SU-DHL-6 (cell line): ENCODE measurements around the gene BBX.

Experiments
- CTCF ChIP-seq: fragments of 200-600 bp; sonication (generic); IDR thresholded peaks from one replicate; pipeline ENCODE4 v1.5.1; 2017; ENCODE audit warnings: antibody characterized with exemption, mild to moderate bottlenecking, low read length, moderate library complexity; ENCODE audit not compliant: insufficient read depth, poor library complexity, severe bottlenecking
- EZH2phosphoT487 ChIP-seq: fragments of 200-600 bp; sonication (generic), shearing (Covaris generic); conservative IDR thresholded peaks from 2 replicates; pipeline ENCODE4 v1.6.1; 2018; ENCODE audit warnings: mild to moderate bottlenecking, antibody characterized with exemption, low read length, moderate library complexity, mixed read lengths

GRCh38 chr3:107685383-107685782 lies 162.6 kb downstream of the BBX start:
- TF ChIP-seq CTCF (no peak), EZH2phosphoT487 (no peak)
